HL-60/S4 (cell line): ENCODE results near the gene TUBB6.

ENCODE experiments used
- in situ Hi-C: fragments of 300-500 bp; cut with MboI; formaldehyde crosslinking; loops from 2 replicates; pipeline ENCODE4 v1.14.3; 2022; ENCODE audit warnings: low sequenced_read_pairs

The TUBB6 gene

GRCh38 chr18:12313530-12314245 is 5.6 kb downstream of the TUBB6 start:
- in situ Hi-C loops: no loop called here

GRCh38 chr18:12314591-12315305 is 6.7 kb downstream of the TUBB6 start:
- in situ Hi-C loops: no loop called here

GRCh38 chr18:12315490-12315889 is 7.4 kb downstream of the TUBB6 start:
- in situ Hi-C loops: no loop called here

GRCh38 chr18:12315911-12316310 is 7.9 kb downstream of the TUBB6 start:
- in situ Hi-C loops: no loop called here

GRCh38 chr18:12317664-12318333 is 9.8 kb downstream of the TUBB6 start:
- in situ Hi-C loops: no loop called here

GRCh38 chr18:12318334-12318697 is 10.3 kb downstream of the TUBB6 start:
- in situ Hi-C loops: no loop called here

GRCh38 chr18:12318857-12319256 is 10.8 kb downstream of the TUBB6 start:
- in situ Hi-C loops: no loop called here

GRCh38 chr18:12321333-12321732 is 13.3 kb downstream of the TUBB6 start:
- in situ Hi-C loops: no loop called here

- in situ Hi-C loops: no loop called here
These were observed 17.1 kb downstream of the TUBB6 start for GRCh38 chr18:12324991-12325725.

GRCh38 chr18:12325726-12326245 is 17.7 kb downstream of the TUBB6 start:
- in situ Hi-C loops: no loop called here

- in situ Hi-C loops: no loop called here
These were observed 18.8 kb downstream of the TUBB6 start for GRCh38 chr18:12326711-12327460.

- in situ Hi-C loops: no loop called here
These were observed 19.6 kb downstream of the TUBB6 start for GRCh38 chr18:12327510-12328178.

GRCh38 chr18:12328179-12328823 is 20.3 kb downstream of the TUBB6 start:
- in situ Hi-C loops: no loop called here

GRCh38 chr18:12329125-12329698 is 21.2 kb downstream of the TUBB6 start:
- in situ Hi-C loops: no loop called here

- in situ Hi-C loops: no loop called here
These were observed 22.7 kb downstream of the TUBB6 start for GRCh38 chr18:12330766-12331165.

GRCh38 chr18:12333506-12334290 is 25.7 kb downstream of the TUBB6 start:
- in situ Hi-C loops: no loop called here

GRCh38 chr18:12334366-12334808 is 26.3 kb downstream of the TUBB6 start:
- in situ Hi-C loops: no loop called here

GRCh38 chr18:12334863-12335262 is 26.8 kb downstream of the TUBB6 start:
- in situ Hi-C loops: no loop called here
